Hepatocyte (in vitro differentiated cells): ENCODE data around the gene IFT27. TPM values are rescaled to one million over a fixed set of nuclear protein-coding genes. Genes with fewer than 3 reads are reported as not detected.

Source experiments
- DNase-seq: peaks from one replicate; pipeline ENCODE4 v3.0.0-alpha.2; 2016; ENCODE audit warnings: low spot score
- H2AFZ ChIP-seq: fragments of 200-600 bp; sonication (generic); 2 replicates; pipeline ENCODE4 v1.6.0; 2016; ENCODE audit warnings: antibody characterized with exemption, mild to moderate bottlenecking
- H3K27ac ChIP-seq: fragments of 200-600 bp; sonication (generic); 2 replicates; pipeline ENCODE4 v1.5.1; 2016; ENCODE audit warnings: mild to moderate bottlenecking
- H3K27me3 ChIP-seq: fragments of 200-600 bp; sonication (generic); 2 replicates; pipeline ENCODE4 v1.6.1; 2016
- H3K36me3 ChIP-seq: fragments of 200-600 bp; sonication (generic); replicated peaks from 2 replicates; pipeline ENCODE4 v1.5.1; 2016; ENCODE audit warnings: low read depth; ENCODE audit not compliant: insufficient read depth
- H3K4me1 ChIP-seq: fragments of 200-600 bp; sonication (generic); 2 replicates; pipeline ENCODE4 v1.5.1; 2016; ENCODE audit warnings: mild to moderate bottlenecking, moderate library complexity; ENCODE audit not compliant: insufficient read depth
- H3K4me2 ChIP-seq: fragments of 200-600 bp; sonication (generic); 2 replicates; pipeline ENCODE4 v1.6.0; 2016
- H3K4me3 ChIP-seq: fragments of 200-600 bp; sonication (generic); 2 replicates; pipeline ENCODE4 v1.5.1; 2016; ENCODE audit warnings: mild to moderate bottlenecking
- H3K79me2 ChIP-seq: fragments of 200-600 bp; sonication (generic); 2 replicates; pipeline ENCODE4 v1.6.0; 2017; ENCODE audit warnings: mild to moderate bottlenecking
- H3K9me2 ChIP-seq: fragments of 200-600 bp; sonication (generic); replicated peaks from 2 replicates; pipeline ENCODE4 v1.6.0; 2017; ENCODE audit warnings: mild to moderate bottlenecking; ENCODE audit not compliant: insufficient read depth
- H3K9me3 ChIP-seq: fragments of 200-600 bp; sonication (generic); 2 replicates; pipeline ENCODE4 v1.5.1; 2016; ENCODE audit warnings: low read depth, mild to moderate bottlenecking
- H4K20me1 ChIP-seq: fragments of 200-600 bp; sonication (generic); 2 replicates; pipeline ENCODE4 v1.6.0; 2016; ENCODE audit warnings: mild to moderate bottlenecking; ENCODE audit not compliant: insufficient read depth, poor library complexity, severe bottlenecking
- CTCF ChIP-seq: fragments of 200-600 bp; sonication (generic); IDR thresholded peaks from 2 replicates; pipeline ENCODE4 v1.5.1; 2016; ENCODE audit warnings: antibody characterized with exemption, mild to moderate bottlenecking; ENCODE audit not compliant: poor library complexity
- EZH2 ChIP-seq: fragments of 200-600 bp; sonication (generic); IDR thresholded peaks from 2 replicates; pipeline ENCODE4 v1.6.1; 2016; ENCODE audit warnings: antibody characterized with exemption, mild to moderate bottlenecking, borderline replicate concordance
- EZH2phosphoT487 ChIP-seq: fragments of 200-600 bp; sonication (generic); IDR thresholded peaks from one replicate; pipeline ENCODE4 v1.6.1; 2018; ENCODE audit warnings: antibody characterized with exemption, mild to moderate bottlenecking, low read depth, moderate library complexity; ENCODE audit not compliant: unreplicated experiment, severe bottlenecking
- WGBS: methylation state at CpG from one replicate; pipeline ENCODE4 v1.1.6; 2016; ENCODE audit warnings: low lambda C conversion rate; ENCODE audit errors: missing lambda C conversion rate; 5-methylcytosine and 5-hydroxymethylcytosine counted together
- polyA plus RNA-seq: library from polyadenylated mRNA; unstranded; fragments of >200 nt; fragmentation: Nextera tagmentation; extraction: Ambion mirVana; gene quantifications from 2 replicates; pipeline ENCODE4 v1.2.1, GENCODE V29; 2016
- total RNA-seq: library from RNA; depleted of rRNA; stranded (reverse); fragments of >200 nt; gene quantifications from 2 replicates; pipeline ENCODE4 v1.2.3, GENCODE V29; 2014

Gene IFT27
- total and polyA plus RNA-seq, 2 experiments from 2014 or later, result 15.3 to 25.3 TPM

GRCh38 chr22:36761553-36762240, 14.2 kb downstream of the IFT27 start:
- Histone ChIP-seq H3K4me3 (no peak overlapping the region), H3K4me2 (no peak overlapping the region), H3K36me3 (no peaks in the 10 kb centered on the region), H4K20me1 (no peaks in the 10 kb centered on the region), H3K9me3 (no peaks in the 10 kb centered on the region), H3K79me2 (no peaks in the 10 kb centered on the region), H3K27ac (peak overlapping the region; percentile 63), H3K9me2 (no peaks in the 10 kb centered on the region), H3K4me1 (peaks cover 7% of the 10 kb centered on the region), H2AFZ (no peak overlapping the region), H3K27me3 (no peaks in the 10 kb centered on the region)
- 91% methylated on average over 10 of the region's 10 CpGs for WGBS
- no peak for DNase-seq
- TF ChIP-seq CTCF, result no peak
- TF ChIP-seq EZH2, result no peak
- no peak for TF ChIP-seq EZH2phosphoT487

- no peak for TF ChIP-seq CTCF
- no peak for TF ChIP-seq EZH2phosphoT487
- no peak for TF ChIP-seq EZH2
- no peaks in the 10 kb centered on the region for H3K79me2 ChIP-seq
- 85% methylated on average over 11 of the region's 11 CpGs for WGBS
- H3K27ac ChIP-seq, result no peak overlapping the region
- H2AFZ ChIP-seq, result no peak overlapping the region
- DNase-seq, result no peak
- H3K4me1 ChIP-seq, result peaks cover 7% of the 10 kb centered on the region
- no peaks in the 10 kb centered on the region for H3K9me3 ChIP-seq
- no peak overlapping the region for H3K4me3 ChIP-seq
- no peaks in the 10 kb centered on the region for H3K27me3 ChIP-seq
- no peaks in the 10 kb centered on the region for H3K36me3 ChIP-seq
- no peaks in the 10 kb centered on the region for H3K9me2 ChIP-seq
- H4K20me1 ChIP-seq, result no peaks in the 10 kb centered on the region
- H3K4me2 ChIP-seq, result no peak overlapping the region
Observed at GRCh38 chr22:36760786-36761185, 15.1 kb downstream of the IFT27 start.

GRCh38 chr22:36759481-36760159, 16.3 kb downstream of the IFT27 start:
- no peaks in the 10 kb centered on the region for H3K9me2 ChIP-seq
- H4K20me1 ChIP-seq, result no peaks in the 10 kb centered on the region
- H2AFZ ChIP-seq, result no peak overlapping the region
- WGBS, result 90% methylated on average over 19 of the region's 19 CpGs
- H3K9me3 ChIP-seq, result no peaks in the 10 kb centered on the region
- H3K4me3 ChIP-seq, result no peak overlapping the region
- H3K27me3 ChIP-seq, result no peaks in the 10 kb centered on the region
- no peaks in the 10 kb centered on the region for H3K36me3 ChIP-seq
- H3K79me2 ChIP-seq, result no peaks in the 10 kb centered on the region
- H3K27ac ChIP-seq, result no peak overlapping the region
- no peak for TF ChIP-seq CTCF
- no peak for TF ChIP-seq EZH2
- no peak for TF ChIP-seq EZH2phosphoT487
- H3K4me2 ChIP-seq, result no peak overlapping the region
- H3K4me1 ChIP-seq, result peaks cover 7% of the 10 kb centered on the region
- no peak for DNase-seq
